HepG2 (cell line): ENCODE data around the gene GNB4. TPM values are rescaled to one million over a fixed set of nuclear protein-coding genes. Genes with fewer than 3 reads are reported as not detected.
A peak's percentile ranks its signal among the peaks of the same experiment; 100 is the strongest.

Source experiments
- ATAC-seq: fragments of 200-7000 bp; cut with Tn5 transposase; 3 replicates; pipeline ENCODE4 v1.9.1; 2020; ENCODE audit warnings: mild to moderate bottlenecking, moderate library complexity
- BruUV-seq: library from RNA; stranded (reverse); fragments of 400-500 nt; replicated peaks from 2 replicates; lab custom pipeline; 2021; lab: Mats Ljungman, UMichigan
- CTCF ChIA-PET: fragments of 300-600 bp; formaldehyde crosslinking; extraction: SDS; loops from one replicate; lab custom pipeline; 2021; ENCODE audit warnings: low total read pairs, inconsistent platforms, low intra/inter-chr PET ratio; lab: Yijun Ruan, JAX
- POLR2A ChIA-PET: fragments of 350-600 bp; sonication (Branson Sonifier 250); formaldehyde crosslinking; loops from one replicate; lab custom pipeline; 2020; ENCODE audit warnings: antibody characterized with exemption, inconsistent platforms; lab: Yijun Ruan, JAX
- DNase-seq: peaks from one replicate; pipeline ENCODE4 v3.0.0-alpha.2; 2015; ENCODE audit warnings: low spot score
- FAIRE-seq: peaks from 3 replicates; lab custom pipeline; 2011; peaks lifted over from hg19 to GRCh38; lab: Jason Lieb, UNC
- H2AFZ ChIP-seq: one replicate; pipeline ENCODE4 v1.6.1; 2011; ENCODE audit warnings: low read length, inconsistent platforms
- H3K27ac ChIP-seq: fragments of 300-600 bp; 3 replicates; pipeline ENCODE4 v1.8.0; 2011; ENCODE audit warnings: mixed run types, mild to moderate bottlenecking, mixed read lengths, low read length, inconsistent platforms; ENCODE audit not compliant: insufficient read depth; ENCODE audit errors: extremely low read length
- H3K27me3 ChIP-seq, 2 experiments: fragments of 200-600 bp in 1 of 2; 2 replicates in 1 of 2; 3 replicates in 1 of 2; pipeline versions ENCODE4 v1.6.0 to v1.8.0; 2011; ENCODE audit warnings: low read length in 2 of 2, mild to moderate bottlenecking in 2 of 2, moderate library complexity in 2 of 2, inconsistent platforms in 1 of 2; ENCODE audit not compliant: insufficient read depth in 2 of 2, control insufficient read depth in 1 of 2
- H3K36me3 ChIP-seq, 2 experiments: fragments of 200-600 bp in 1 of 2; replicated peaks in 1 of 2; 2 replicates in 1 of 2; 3 replicates in 1 of 2; pipeline versions ENCODE4 v1.5.1 to v1.8.0; 2011; ENCODE audit warnings: low read length in 2 of 2, inconsistent platforms in 1 of 2; ENCODE audit not compliant: insufficient read depth in 2 of 2, control insufficient read depth in 1 of 2
- H3K4me1 ChIP-seq: 2 replicates; pipeline ENCODE4 v1.5.1; 2012; ENCODE audit warnings: low read length, inconsistent platforms; ENCODE audit not compliant: insufficient read depth
- H3K4me2 ChIP-seq: 2 replicates; pipeline ENCODE4 v1.6.0; 2011; ENCODE audit warnings: low read depth, low read length, inconsistent platforms
- H3K4me3 ChIP-seq, 3 experiments: fragments of 200-600 bp in 1 of 3; sonication (generic), shearing (Covaris generic) in 1 of 3; replicated peaks in 1 of 3; 2 replicates each; pipeline ENCODE4 v1.5.1; 2011 to 2016; ENCODE audit warnings: low read length in 3 of 3, inconsistent platforms in 2 of 3, low read depth in 2 of 3, mild to moderate bottlenecking in 2 of 3, control low read depth in 1 of 3, mixed read lengths in 1 of 3; ENCODE audit not compliant: insufficient read depth in 1 of 3
- H3K79me2 ChIP-seq: one replicate; pipeline ENCODE4 v1.6.1; 2011; ENCODE audit warnings: low read length, inconsistent platforms; ENCODE audit not compliant: insufficient read depth
- H3K9ac ChIP-seq: 2 replicates; pipeline ENCODE4 v1.6.0; 2011; ENCODE audit warnings: mild to moderate bottlenecking, low read depth, low read length, inconsistent platforms; ENCODE audit not compliant: insufficient read depth
- H3K9me3 ChIP-seq: 2 replicates; pipeline ENCODE4 v1.5.1; 2012; ENCODE audit warnings: mild to moderate bottlenecking, low read length
- H4K20me1 ChIP-seq: 2 replicates; pipeline ENCODE4 v1.6.0; 2011; ENCODE audit warnings: inconsistent platforms, mild to moderate bottlenecking, low read length, moderate library complexity; ENCODE audit not compliant: insufficient read depth
- HNF1A ChIP-seq, 2 experiments: sonication (generic) in 1 of 2; formaldehyde crosslinking in 1 of 2; IDR thresholded peaks; 2 replicates each; pipeline versions ENCODE4 v1.4.0 to v1.6.1; 2016 to 2020; ENCODE audit warnings: borderline replicate concordance in 1 of 2, low read depth in 1 of 2, mild to moderate bottlenecking in 1 of 2, missing genetic modification reagents in 1 of 2
- LCORL ChIP-seq, 2 experiments: fragments of 450-650 bp in 1 of 2; sonication (generic) in 1 of 2; formaldehyde crosslinking in 1 of 2; IDR thresholded peaks; 2 replicates each; pipeline versions ENCODE4 v1.5.0 to v1.6.1; 2017 to 2020; ENCODE audit warnings: antibody characterized with exemption in 1 of 2, missing genetic modification reagents in 1 of 2
- NCOR1 ChIP-seq: fragments of 200-600 bp; sonication (generic); IDR thresholded peaks from 2 replicates; pipeline ENCODE4 v1.7.0; 2017; ENCODE audit warnings: antibody characterized with exemption, low read length, borderline replicate concordance
- NR2C2 ChIP-seq: sonication (generic); formaldehyde crosslinking; IDR thresholded peaks from 2 replicates; pipeline ENCODE4 v1.4.0; 2020; ENCODE audit warnings: missing genetic modification reagents, mild to moderate bottlenecking, moderate library complexity, borderline replicate concordance
- NR2F6 ChIP-seq, 2 experiments: IDR thresholded peaks; 2 replicates each; pipeline ENCODE4 v1.6.1; 2016; ENCODE audit warnings: antibody characterized with exemption in 1 of 2, mild to moderate bottlenecking in 1 of 2
- RFX1 ChIP-seq: fragments of 450-650 bp; IDR thresholded peaks from 2 replicates; pipeline ENCODE4 v1.6.1; 2017
- RORA ChIP-seq: sonication (generic); formaldehyde crosslinking; IDR thresholded peaks from 2 replicates; pipeline ENCODE4 v1.5.0; 2020; ENCODE audit warnings: mild to moderate bottlenecking, missing genetic modification reagents, moderate library complexity
- TFDP2 ChIP-seq: sonication (generic); formaldehyde crosslinking; IDR thresholded peaks from 2 replicates; pipeline ENCODE4 v1.4.0; 2020; ENCODE audit warnings: missing genetic modification reagents
- ZBTB8A ChIP-seq: sonication (generic); formaldehyde crosslinking; IDR thresholded peaks from 2 replicates; pipeline ENCODE4 v1.4.0; 2020; ENCODE audit warnings: mild to moderate bottlenecking, low read depth, missing genetic modification reagents, borderline replicate concordance
- ZNF180 ChIP-seq: sonication (generic); formaldehyde crosslinking; IDR thresholded peaks from 2 replicates; pipeline ENCODE4 v1.4.0; 2020; ENCODE audit warnings: low read depth, missing genetic modification reagents, borderline replicate concordance
- ZNF546 ChIP-seq: sonication (generic); formaldehyde crosslinking; conservative IDR thresholded peaks from 2 replicates; pipeline ENCODE4 v1.8.1; 2023; ENCODE audit warnings: mild to moderate bottlenecking, missing genetic modification reagents
- ZNF790 ChIP-seq: sonication (generic); formaldehyde crosslinking; IDR thresholded peaks from 2 replicates; pipeline ENCODE4 v1.8.0; 2022; ENCODE audit warnings: missing genetic modification reagents, mild to moderate bottlenecking, borderline replicate concordance
- ZSCAN22 ChIP-seq: sonication (generic); formaldehyde crosslinking; IDR thresholded peaks from 2 replicates; pipeline ENCODE4 v1.4.0; 2020; ENCODE audit warnings: mild to moderate bottlenecking, missing genetic modification reagents
- WGBS: methylation state at CpG from one replicate; pipeline ENCODE4 v1.1.6; 2017; ENCODE audit warnings: low lambda C conversion rate; 5-methylcytosine and 5-hydroxymethylcytosine counted together
- in situ Hi-C: cut with HindIII; loops from 2 replicates; pipeline ENCODE4 v1.10.0; 2017; ENCODE audit warnings: low pct_unique_long_range_greater_than_20kb; ENCODE audit not compliant: extremely low pct_ligation_motif_present
- intact Hi-C: fragments of 100-400 bp; cut with micrococcal nuclease; formaldehyde crosslinking; loops from one replicate; pipeline ENCODE4 v1.10.0; 2022; ENCODE audit not compliant: unreplicated experiment
- polyA plus RNA-seq, 8 experiments: library from polyadenylated mRNA; depleted of rRNA in 3 of 8; stranded (reverse) in 7 of 8; unstranded in 1 of 8; fragments of >200 nt; fragmentation: Illumina TruSeq in 4 of 8; extraction: Trizol in 4 of 8; gene quantifications; 2 replicates each; pipeline versions ENCODE4 v1.2.1 to v1.2.3, GENCODE V29; 2011 to 2016; ENCODE audit warnings: low read depth in 4 of 8, missing spikeins in 1 of 8, mixed read lengths in 1 of 8; ENCODE audit not compliant: insufficient read depth in 1 of 8
- total RNA-seq, 5 experiments: library from RNA; depleted of rRNA; stranded (reverse); fragments of >200 nt; fragmentation: Illumina TruSeq; extraction: Trizol; gene quantifications; 2 replicates each; pipeline ENCODE4 v1.2.3, GENCODE V29; 2016; ENCODE audit warnings: low read depth in 1 of 5
- TF ChIP-seq, protein P1 (sequence below): sonication (generic); formaldehyde crosslinking; IDR thresholded peaks from 2 replicates; pipeline ENCODE4 v1.5.0; 2020; ENCODE audit warnings: missing genetic modification reagents

The GNB4 gene
- total and polyA plus RNA-seq, 2 of the 13 experiments (the other 11 are each of a cell fraction or from before 2014, with no cell fraction given): 0.07 to 0.13 TPM

DNA sequence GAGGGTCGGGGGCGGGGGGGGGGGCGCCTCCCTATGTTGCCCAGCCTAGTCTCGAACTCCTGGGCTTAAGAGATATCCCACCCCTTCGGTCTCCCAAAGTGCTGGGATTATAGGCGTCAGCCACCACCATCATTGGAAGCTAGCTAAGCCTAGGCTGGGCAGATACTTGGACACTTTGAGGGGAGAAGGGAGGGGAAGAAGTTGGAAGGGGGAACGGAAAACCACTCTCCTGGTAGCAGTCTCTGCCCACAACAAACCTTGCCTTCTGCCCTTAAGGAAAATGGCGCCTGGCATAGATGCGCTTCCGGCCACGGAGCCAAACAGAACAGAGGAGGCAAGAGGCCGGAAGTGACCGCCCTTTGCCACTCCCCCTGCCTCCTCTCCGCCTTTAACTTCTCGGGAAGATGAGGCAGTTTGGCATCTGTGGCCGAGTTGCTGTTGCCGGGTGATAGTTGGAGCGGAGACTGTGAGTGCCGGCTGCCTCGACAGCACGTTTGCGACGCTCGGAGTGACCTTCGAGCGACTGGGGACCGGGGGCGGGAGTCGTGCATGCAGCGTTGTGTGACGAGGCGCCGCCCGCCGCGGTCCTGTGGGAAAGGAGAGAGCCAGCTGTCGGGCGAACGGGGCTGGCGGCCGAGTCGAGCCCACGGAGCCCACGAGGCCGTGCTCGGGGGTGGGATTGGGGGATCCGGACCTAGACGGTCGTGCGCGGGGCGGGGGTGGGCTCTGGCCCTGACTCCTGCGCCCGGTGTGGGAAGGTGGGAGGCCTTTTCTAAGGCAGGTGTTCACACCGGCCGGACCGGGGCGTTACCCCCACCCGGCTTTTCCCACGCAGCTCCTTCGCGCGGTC lies 103.7 kb downstream of the GNB4 start, which contains the start of gene MFN1:
TSS of gene MFN1 (plus strand) at position 365 of the 850 bp plus-strand sequence. CDS start 1,143 bp downstream, outside the sequence.
- Histone ChIP-seq H4K20me1 (no peaks in the 10 kb centered on the region), H3K9me3 (no peaks in the 10 kb centered on the region), H3K9ac (peak within 1 kb of the TSS; percentile 80), H3K79me2 (peaks cover 15% of the 10 kb centered on the region), H3K4me3 (peak within 1 kb of the TSS; percentile 75 to 97 (median 92)), H2AFZ (peak within 1 kb of the TSS; percentile 97), H3K27me3 (no peaks in the 10 kb centered on the region; a peak in 1 of 5 replicates), H3K4me1 (peaks cover 14% of the 10 kb centered on the region; the same call in 1 of the 2 replicates), H3K36me3 (peaks cover 1 to 7% of the 10 kb centered on the region in 2 experiments; a peak in 2 of 5 replicates), H3K27ac (peak within 1 kb of the TSS; percentile 83), H3K4me2 (peak within 1 kb of the TSS; percentile 97)
- in situ Hi-C loops: no loop called here
- ATAC-seq: peak; percentile 99
- no TSS peak for BruUV-seq
- POLR2A ChIA-PET: interaction anchor here (1.4 to 1.6 kb wide), 3 partner anchors 17 to 215 kb away, joined by 3 to 6 read pairs (median 6); partner anchors contain the start of gene ACTL6A
- peak; percentile 94 for FAIRE-seq
- 1% methylated on average over 32 of the region's 63 CpGs for WGBS
- DNase-seq: peak; percentile 93
- intact Hi-C loops: loop anchor here (1.0 kb wide), 1 partner anchor 24 kb away; the partner anchor contains the start of gene ZNF639
- CTCF ChIA-PET: no interaction called here
- TF ChIP-seq RFX1 (no peak), ZNF546 (no peak), RORA (CRISPR knock-in tag) (no peak), ZSCAN22 (CRISPR knock-in tag) (no peak), NR2F6 (IDR thresholded peaks at IDR 0.05) (no peak), NR2F6 (CRISPR knock-in tag; IDR thresholded peaks at IDR 0.05) (no peak), LCORL (IDR thresholded peaks at IDR 0.05) (no peak), LCORL (CRISPR knock-in tag; IDR thresholded peaks at IDR 0.05) (no peak; the same call in 1 of the 2 replicates), NR2C2 (peak; percentile 89), HNF1A (IDR thresholded peaks at IDR 0.05; ENCODE audit: low read depth) (no peak), HNF1A (CRISPR knock-in tag; IDR thresholded peaks at IDR 0.05; ENCODE audit: borderline replicate concordance) (no peak; the same call in 1 of the 2 replicates), TFDP2 (CRISPR knock-in tag) (0 out of 2 replicates have a peak, but pooled peaks have one; percentile 59), ZNF790 (CRISPR knock-in tag) (no peak; the same call in 1 of the 2 replicates), NCOR1 (no peak), ZNF180 (no peak), ZBTB8A (no peak)
- TF ChIP-seq, protein P1, sequence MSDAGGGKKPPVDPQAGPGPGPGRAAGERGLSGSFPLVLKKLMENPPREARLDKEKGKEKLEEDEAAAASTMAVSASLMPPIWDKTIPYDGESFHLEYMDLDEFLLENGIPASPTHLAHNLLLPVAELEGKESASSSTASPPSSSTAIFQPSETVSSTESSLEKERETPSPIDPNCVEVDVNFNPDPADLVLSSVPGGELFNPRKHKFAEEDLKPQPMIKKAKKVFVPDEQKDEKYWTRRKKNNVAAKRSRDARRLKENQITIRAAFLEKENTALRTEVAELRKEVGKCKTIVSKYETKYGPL (CRISPR knock-in tag): no peak
